IPS-18a (cell line): Measurements from ENCODE around the gene HBP1.
"Not testable (repeated sequence)": the region's sequence is repeated elsewhere in the genome, so short reads cannot be mapped to it uniquely, and the experiment has no call there.

Experiments
- H3K27ac ChIP-seq: one replicate; pipeline ENCODE4 v1.5.1; 2013; ENCODE audit warnings: low read length
- H3K27me3 ChIP-seq: one replicate; pipeline ENCODE4 v1.6.1; 2013; ENCODE audit warnings: mild to moderate bottlenecking, low read length; ENCODE audit not compliant: control insufficient read depth, insufficient read depth
- H3K36me3 ChIP-seq: one replicate; pipeline ENCODE4 v1.6.1; 2013; ENCODE audit warnings: low read depth, low read length; ENCODE audit not compliant: control insufficient read depth
- H3K4me1 ChIP-seq: one replicate; pipeline ENCODE4 v1.6.1; 2013; ENCODE audit warnings: low read depth, low read length; ENCODE audit not compliant: control insufficient read depth
- H3K4me3 ChIP-seq: one replicate; pipeline ENCODE4 v1.5.1; 2013; ENCODE audit warnings: low read length
- H3K9ac ChIP-seq: one replicate; pipeline ENCODE4 v1.6.1; 2013; ENCODE audit warnings: mild to moderate bottlenecking, low read length, moderate library complexity
- H3K9me3 ChIP-seq: one replicate; pipeline ENCODE4 v1.6.1; 2013; ENCODE audit warnings: low read depth, low read length; ENCODE audit not compliant: control insufficient read depth

HBP1 gene

GRCh38 chr7:107234436-107234835 lies 65.6 kb downstream of the HBP1 start:
- H3K9ac ChIP-seq = no peak overlapping the region
- H3K27ac ChIP-seq = no peak overlapping the region
- no peaks in the 10 kb centered on the region for H3K9me3 ChIP-seq
- no peak overlapping the region for H3K4me3 ChIP-seq
- no peaks in the 10 kb centered on the region for H3K27me3 ChIP-seq
- peaks cover 21% of the 10 kb centered on the region for H3K4me1 ChIP-seq
- H3K36me3 ChIP-seq = no peaks in the 10 kb centered on the region

DNA sequence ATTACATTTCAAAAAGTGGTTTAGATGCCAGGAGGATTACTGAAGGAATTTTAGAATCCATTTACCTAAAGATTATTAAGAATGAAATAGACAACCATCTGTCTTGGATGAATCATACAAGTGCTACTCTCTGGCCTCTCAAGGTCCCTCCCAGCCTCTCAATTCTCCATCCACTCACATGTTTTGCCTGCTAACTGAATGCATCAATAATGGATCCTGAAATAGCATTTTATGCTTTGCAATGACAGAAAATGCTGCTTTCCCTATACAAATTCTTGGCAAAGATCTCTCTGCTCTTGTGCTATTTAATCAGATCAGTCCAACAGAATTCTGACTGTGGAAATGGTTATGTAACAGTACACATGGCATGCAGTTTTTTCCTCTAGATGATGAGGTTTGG lies 68.1 kb downstream of the HBP1 start:
- Histone ChIP-seq H3K27ac (no peak overlapping the region), H3K9ac (no peak overlapping the region), H3K4me1 (peaks cover 21% of the 10 kb centered on the region), H3K36me3 (no peaks in the 10 kb centered on the region), H3K9me3 (no peaks in the 10 kb centered on the region), H3K27me3 (no peaks in the 10 kb centered on the region), H3K4me3 (no peak overlapping the region)

- no peak overlapping the region for H3K4me3 ChIP-seq
- no peaks in the 10 kb centered on the region for H3K9me3 ChIP-seq
- H3K27ac ChIP-seq = no peak overlapping the region
Measured at GRCh38 chr7:107237451-107237850, 68.6 kb downstream of the HBP1 start.

DNA sequence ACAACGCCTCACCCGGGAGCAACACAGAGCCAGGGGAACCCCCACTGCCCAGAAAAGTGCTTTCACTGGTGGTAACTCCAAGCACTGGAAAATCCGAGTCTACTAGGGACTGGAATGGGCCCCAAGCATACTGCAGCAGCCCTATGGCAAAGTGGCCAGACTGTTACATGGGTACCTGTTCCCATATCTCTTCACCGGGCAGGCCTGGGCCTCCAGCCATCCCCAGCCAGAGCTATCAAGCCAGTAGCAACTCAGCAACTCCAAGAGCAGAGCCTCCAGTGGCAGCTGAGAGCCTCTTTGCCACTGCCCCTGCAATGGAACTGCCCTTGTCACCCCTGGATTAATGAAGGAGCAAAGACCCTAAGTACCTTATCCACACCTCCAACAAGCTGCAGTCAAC lies 73.5 kb downstream of the HBP1 start:
- no peaks in the 10 kb centered on the region for H3K27me3 ChIP-seq
- no peaks in the 10 kb centered on the region for H3K4me1 ChIP-seq
- peaks cover 4% of the 10 kb centered on the region for H3K36me3 ChIP-seq
- H3K27ac ChIP-seq = no peak overlapping the region
- no peak overlapping the region for H3K9ac ChIP-seq
- H3K4me3 ChIP-seq = no peak overlapping the region
- no peaks in the 10 kb centered on the region for H3K9me3 ChIP-seq

More at GRCh38 chr7:107237451-107237850, 68.6 kb downstream of the HBP1 start:
- no peak overlapping the region for H3K9ac ChIP-seq
- no peaks in the 10 kb centered on the region for H3K27me3 ChIP-seq
- no peaks in the 10 kb centered on the region for H3K36me3 ChIP-seq
- peaks cover 21% of the 10 kb centered on the region for H3K4me1 ChIP-seq

DNA sequence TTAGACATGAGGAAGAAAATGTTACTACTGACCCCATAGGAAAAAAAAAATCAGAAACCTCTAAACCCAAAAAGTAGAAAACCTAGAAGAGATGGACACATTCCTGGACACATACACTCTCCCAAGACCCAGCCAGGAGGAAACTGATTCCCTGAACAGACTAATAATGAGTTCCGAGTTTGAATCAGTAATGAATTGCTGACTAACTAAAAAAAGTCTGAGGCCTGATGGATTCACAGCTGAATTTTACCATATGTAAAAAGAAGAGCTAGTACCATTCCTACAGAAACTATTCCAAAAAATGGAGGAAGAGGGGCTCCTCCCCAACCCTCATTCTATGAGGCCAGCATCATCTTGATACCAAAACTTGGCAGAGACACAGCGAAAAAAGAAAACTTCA lies 75.8 kb downstream of the HBP1 start:
- Histone ChIP-seq H3K9ac (no peak overlapping the region), H3K36me3 (peaks cover 4% of the 10 kb centered on the region), H3K9me3 (no peaks in the 10 kb centered on the region), H3K4me3 (no peak overlapping the region), H3K4me1 (no peaks in the 10 kb centered on the region), H3K27me3 (no peaks in the 10 kb centered on the region), H3K27ac (no peak overlapping the region)

DNA sequence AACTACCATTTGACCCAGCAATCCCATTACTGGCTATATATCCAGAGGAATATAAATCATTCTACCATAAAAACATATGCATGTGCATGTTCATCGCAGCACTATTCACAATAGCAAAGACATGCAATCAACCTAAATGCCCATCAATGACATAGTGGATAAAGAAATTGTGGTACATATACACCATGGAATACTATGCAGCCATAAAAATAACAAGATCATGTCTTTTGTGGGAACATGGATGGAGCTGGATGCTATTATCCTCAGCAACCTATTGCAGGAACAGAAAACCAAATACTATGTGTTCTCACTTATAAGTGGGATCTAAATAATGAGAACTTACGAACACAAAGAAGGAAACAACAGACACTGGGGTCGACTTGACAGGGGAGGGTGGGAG lies 78.0 kb downstream of the HBP1 start:
- H3K4me3 ChIP-seq, H3K4me1 ChIP-seq, H3K9ac ChIP-seq: not testable (repeated sequence)

DNA sequence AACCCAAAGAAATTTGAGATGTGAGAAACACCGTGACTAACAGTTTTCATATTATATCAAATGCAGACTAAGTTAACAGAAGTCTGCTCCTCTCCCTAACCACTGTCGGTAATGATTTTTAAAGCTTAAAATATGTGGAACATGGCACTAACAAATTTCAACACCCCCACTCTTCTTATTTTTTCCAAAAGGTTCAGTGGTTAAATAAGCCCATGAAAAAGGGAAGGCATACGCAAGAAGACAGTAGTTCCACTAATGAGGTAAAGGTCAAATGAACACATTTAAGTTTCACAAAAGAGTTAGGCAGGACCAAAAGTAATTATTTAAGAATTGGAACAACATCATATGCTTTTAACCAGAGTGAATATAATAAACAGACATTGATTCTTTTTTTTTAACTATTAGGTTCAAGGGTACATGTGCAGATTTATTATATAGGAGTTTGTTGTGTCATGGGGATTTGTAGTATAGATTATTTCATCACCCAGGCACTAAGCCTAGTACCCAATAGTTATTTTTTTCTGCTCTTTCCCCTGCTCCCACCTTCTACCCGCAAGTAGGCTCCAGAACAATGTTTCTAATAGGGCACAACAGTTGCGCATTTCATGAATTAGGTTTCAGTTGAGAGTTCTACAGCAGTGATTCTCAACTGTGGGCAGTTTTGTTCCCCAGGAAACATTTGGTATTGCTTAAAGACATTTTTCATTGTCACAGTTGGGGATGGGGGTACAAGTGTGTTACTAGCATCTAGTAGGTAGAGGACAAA lies 79.9 kb downstream of the HBP1 start:
- Histone ChIP-seq H3K9ac (no peak overlapping the region), H3K9me3 (no peaks in the 10 kb centered on the region), H3K4me3 (no peak overlapping the region), H3K36me3 (peaks cover 4% of the 10 kb centered on the region), H3K4me1 (no peaks in the 10 kb centered on the region), H3K27me3 (no peaks in the 10 kb centered on the region), H3K27ac (no peak overlapping the region)

More for the DNA sequence above, 78.0 kb downstream of the HBP1 start:
- H3K27me3 ChIP-seq, H3K9me3 ChIP-seq, H3K27ac ChIP-seq, H3K36me3 ChIP-seq: not testable (repeated sequence)

DNA sequence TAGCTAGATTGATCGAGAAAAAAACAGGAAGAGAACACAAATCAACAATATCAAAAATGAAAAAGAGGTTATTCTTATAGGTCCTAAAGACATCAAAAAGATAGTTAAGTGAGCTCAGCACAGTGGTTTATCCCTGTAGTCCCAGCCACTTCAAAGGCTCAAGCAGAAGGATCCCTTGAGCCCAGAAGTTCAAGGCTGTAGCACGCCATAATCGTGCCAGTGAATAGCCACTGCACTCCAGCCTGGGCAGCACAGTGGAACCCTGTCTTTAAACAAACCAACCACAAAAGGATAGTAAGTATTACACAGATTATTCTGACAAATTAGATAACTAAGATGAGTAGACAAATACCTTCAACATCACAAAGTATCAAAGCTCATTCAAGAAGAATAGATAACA lies 83.2 kb downstream of the HBP1 start:
- Histone ChIP-seq H3K4me1 (no peaks in the 10 kb centered on the region), H3K4me3 (no peak overlapping the region), H3K27me3 (no peaks in the 10 kb centered on the region), H3K27ac (no peak overlapping the region), H3K36me3 (peaks cover under 1% of the 10 kb centered on the region), H3K9ac (no peak overlapping the region), H3K9me3 (no peaks in the 10 kb centered on the region)
